Esophagus (tissue), 2 donors: ENCODE results near the gene TMEM151A. TPM values are rescaled to one million over a fixed set of nuclear protein-coding genes. Genes with fewer than 3 reads are reported as not detected.

Experiments
- H3K27ac ChIP-seq, 2 donors: one replicate each; pipeline ENCODE4 v1.5.1; 2013; ENCODE audit warnings: low read depth in 2 of 2, mild to moderate bottlenecking in 2 of 2, inconsistent platforms in 1 of 2, low read length in 1 of 2, moderate library complexity in 1 of 2
- H3K27me3 ChIP-seq, 2 donors: one replicate each; pipeline ENCODE4 v1.6.1; 2013; ENCODE audit warnings: low read length in 2 of 2, control low read depth in 1 of 2, mild to moderate bottlenecking in 1 of 2; ENCODE audit not compliant: insufficient read depth in 2 of 2, control insufficient read depth in 1 of 2
- H3K36me3 ChIP-seq, 2 donors: one replicate each; pipeline ENCODE4 v1.6.1; 2013; ENCODE audit warnings: low read length in 1 of 2; ENCODE audit not compliant: control insufficient read depth in 2 of 2, insufficient read depth in 2 of 2
- H3K4me1 ChIP-seq, 2 donors: one replicate each; pipeline ENCODE4 v1.6.1; 2013; ENCODE audit warnings: low read length in 1 of 2; ENCODE audit not compliant: control insufficient read depth in 2 of 2, insufficient read depth in 2 of 2
- H3K4me3 ChIP-seq, 2 donors: one replicate each; pipeline ENCODE4 v1.5.1; 2013; ENCODE audit warnings: low read length in 2 of 2, mild to moderate bottlenecking in 2 of 2, low read depth in 1 of 2, moderate library complexity in 1 of 2
- H3K9me3 ChIP-seq, 2 donors: one replicate each; pipeline ENCODE4 v1.6.1; 2013; ENCODE audit warnings: mild to moderate bottlenecking in 2 of 2, low read depth in 1 of 2, low read length in 1 of 2, moderate library complexity in 1 of 2; ENCODE audit not compliant: control insufficient read depth in 2 of 2, insufficient read depth in 1 of 2
- WGBS, 2 donors: extraction: QIAGEN DNeasy Blood & Tissue Kit; methylation state at CpG; one replicate each; pipeline ENCODE4 v1.1.7; 2013; 5-methylcytosine and 5-hydroxymethylcytosine counted together
- polyA plus RNA-seq, 2 donors: library from polyadenylated mRNA; stranded (reverse); fragments of 200-250 nt; gene quantifications; one replicate each; pipeline ENCODE4 v1.2.3, GENCODE V29; 2013
- donor health status: healthy with polysubstance abuse.
- donor health status: Bipolar disorder and iron deficiency.

Gene TMEM151A
- polyA plus RNA-seq, 2 donors: 0.01 to 0.04 TPM

DNA sequence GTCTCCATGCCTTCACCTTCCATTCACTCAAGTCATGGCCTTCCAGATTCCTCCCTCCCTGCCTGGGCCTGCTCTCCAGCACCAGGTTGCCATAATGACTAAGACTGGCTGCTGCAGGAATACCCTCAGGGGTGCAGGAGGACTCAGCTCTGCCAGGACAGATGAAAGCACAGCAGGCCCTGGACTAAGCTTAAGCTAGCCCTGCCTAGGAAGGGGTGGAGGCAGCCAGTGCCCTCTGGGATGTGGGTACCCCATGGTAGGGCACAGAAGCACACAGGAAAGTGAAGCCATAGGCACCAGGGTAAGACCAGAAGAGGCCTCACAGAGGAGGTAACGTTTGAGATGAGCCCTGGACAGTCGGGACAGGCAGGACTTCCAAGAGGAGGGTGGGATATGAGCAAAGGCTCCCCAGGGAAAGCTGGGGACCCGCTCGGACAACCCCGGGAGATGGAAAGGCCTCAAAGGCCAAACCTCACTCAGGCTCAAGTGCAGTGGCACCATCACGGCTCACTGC is 47.5 kb downstream of the TMEM151A start:
- Histone ChIP-seq H3K9me3 (no peaks in the 10 kb centered on the region), H3K36me3 (peaks cover 0 to 38% of the 10 kb centered on the region in 2 donors), H3K4me1 (peaks cover 5 to 42% of the 10 kb centered on the region in 2 donors), H3K27me3 (no peaks in the 10 kb centered on the region), H3K27ac (peak overlapping the region; percentile 68 to 76), H3K4me3 (no peak overlapping the region)
- WGBS, 2 donors: 52 to 68% methylated on average over 6 of the region's 6 CpGs

DNA sequence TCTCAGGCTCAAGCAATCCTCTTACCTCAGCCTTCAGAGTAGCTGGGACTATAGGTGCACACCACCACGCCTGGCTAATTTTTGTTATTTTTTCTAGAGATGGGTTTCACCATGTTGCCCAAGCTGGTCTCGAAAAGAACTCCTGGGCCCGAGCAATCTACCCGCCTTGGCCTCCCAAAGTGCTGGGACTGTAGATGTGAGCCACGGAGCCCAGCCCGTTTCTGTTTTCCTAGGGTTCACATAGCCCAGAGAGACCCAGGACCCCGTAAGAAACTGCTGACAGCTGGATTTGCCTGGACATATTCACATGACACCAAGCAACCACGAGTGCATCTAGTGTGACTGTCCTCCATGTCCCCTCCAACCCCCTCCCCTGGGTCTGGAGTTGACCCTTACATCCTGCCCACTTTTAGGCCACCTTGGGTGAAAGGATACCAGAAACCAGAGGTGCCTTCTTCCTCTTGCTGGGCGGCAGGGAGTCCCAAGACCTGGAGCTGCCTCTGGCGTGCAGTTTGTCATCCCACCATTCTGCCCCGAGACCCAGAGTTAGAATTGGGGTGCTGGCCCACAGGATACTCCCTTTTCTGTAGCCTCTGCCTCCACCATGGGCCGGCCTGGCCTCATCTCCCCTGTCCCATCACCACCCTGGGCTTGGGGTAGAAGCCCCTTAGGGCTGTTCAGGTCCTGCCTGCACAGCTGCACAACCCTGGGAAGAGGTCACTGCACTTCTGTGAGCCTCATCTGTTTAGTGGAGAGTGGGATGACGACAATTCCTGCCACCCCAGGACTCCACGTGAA is 48.2 kb downstream of the TMEM151A start:
- H3K27me3 ChIP-seq: no peaks in the 10 kb centered on the region
- H3K4me3 ChIP-seq: no peak overlapping the region
- H3K27ac ChIP-seq: peak overlapping the region in 1 of 2 donors; percentile 68
- 74 to 79% methylated on average over 14 of the region's 14 CpGs for WGBS, 2 donors
- H3K4me1 ChIP-seq: peaks cover 5 to 36% of the 10 kb centered on the region in 2 donors
- no peaks in the 10 kb centered on the region for H3K9me3 ChIP-seq
- peaks cover 0 to 33% of the 10 kb centered on the region in 2 donors for H3K36me3 ChIP-seq

DNA sequence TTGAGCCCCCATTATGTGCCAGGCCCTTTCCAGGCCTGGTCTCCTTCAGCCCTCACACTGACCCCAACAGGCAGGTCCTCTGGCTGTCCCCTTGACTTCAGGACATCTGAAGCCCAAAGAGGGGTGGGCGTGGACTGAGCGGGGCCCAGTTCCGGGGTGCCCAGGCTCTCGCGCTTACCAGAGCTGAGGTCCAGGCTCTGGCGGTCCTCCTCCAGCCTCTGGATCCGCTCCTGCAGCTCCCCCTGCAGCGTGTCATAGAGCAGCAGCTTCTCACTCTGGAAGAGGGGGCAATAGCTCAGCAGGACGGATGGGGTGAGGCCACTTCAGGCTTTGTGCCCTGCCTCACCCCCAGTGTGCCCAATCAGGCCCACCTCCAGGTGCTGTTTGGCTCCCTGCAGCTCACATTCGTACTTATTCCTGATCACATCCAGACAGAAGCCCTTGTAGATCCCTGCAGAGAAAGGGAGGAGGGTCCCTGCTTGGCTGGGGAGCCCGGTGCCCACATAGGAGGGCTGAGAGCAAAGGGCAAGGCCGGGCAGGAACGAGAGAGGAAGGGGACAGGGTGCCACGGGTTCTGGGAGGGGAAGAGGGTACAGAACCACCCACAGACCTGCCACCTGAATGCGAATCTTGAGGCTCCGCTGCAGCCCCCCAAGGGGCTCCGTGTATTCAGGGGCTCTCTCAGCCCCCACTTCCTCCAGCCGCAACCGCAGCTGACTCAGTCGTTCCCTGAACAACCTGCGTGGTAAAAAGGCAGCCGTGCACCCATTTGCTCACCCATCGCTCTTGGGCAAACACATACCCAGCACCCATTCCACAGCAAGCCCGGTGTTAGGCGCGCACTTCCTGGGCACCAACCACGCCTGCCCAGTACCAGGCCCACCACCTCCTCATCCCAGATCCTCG is 49.2 kb downstream of the TMEM151A start:
- peaks cover 0 to 33% of the 10 kb centered on the region in 2 donors for H3K36me3 ChIP-seq

DNA sequence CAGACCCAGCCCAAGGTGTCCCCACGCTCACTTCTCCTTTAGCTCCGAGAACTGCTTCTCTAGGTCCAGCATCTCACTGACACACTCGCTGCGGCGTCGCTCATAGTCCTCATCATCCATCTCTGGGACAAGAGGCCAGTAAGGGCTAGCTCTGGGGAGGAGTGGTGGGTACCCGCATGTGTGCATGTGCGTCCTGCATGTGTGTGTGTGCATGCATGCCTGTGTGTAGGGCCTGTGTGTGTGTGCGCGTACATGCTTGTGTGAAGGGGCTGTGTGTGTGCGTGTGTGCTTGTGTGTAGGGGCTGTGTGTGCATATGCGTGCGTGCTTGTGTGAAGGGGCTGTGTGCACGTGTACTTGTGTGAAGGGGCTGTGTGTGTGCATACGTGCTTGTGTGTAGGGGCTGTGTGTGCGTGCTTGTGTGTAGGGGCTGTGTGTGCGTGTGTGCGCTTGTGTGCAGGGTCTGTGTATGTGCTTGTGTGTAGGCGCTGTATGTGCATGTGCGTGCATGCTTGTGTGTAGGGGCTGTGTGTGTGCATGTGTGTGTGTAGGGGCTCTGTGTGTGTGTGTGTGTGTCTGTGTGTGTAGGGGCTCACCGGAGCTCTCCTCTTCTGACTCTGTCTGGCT is 49.9 kb downstream of the TMEM151A start:
- no peaks in the 10 kb centered on the region for H3K27me3 ChIP-seq
- peaks cover 0 to 33% of the 10 kb centered on the region in 2 donors for H3K36me3 ChIP-seq
- H3K9me3 ChIP-seq: no peaks in the 10 kb centered on the region
- WGBS, 2 donors: 93 to 94% methylated on average over 21 of the region's 21 CpGs
- H3K4me3 ChIP-seq: no peak overlapping the region
- H3K27ac ChIP-seq: no peak overlapping the region
- H3K4me1 ChIP-seq: peaks cover 4 to 30% of the 10 kb centered on the region in 2 donors

More for the DNA sequence above, 49.2 kb downstream of the TMEM151A start:
- Histone ChIP-seq H3K4me3 (no peak overlapping the region), H3K27ac (no peak overlapping the region), H3K27me3 (no peaks in the 10 kb centered on the region), H3K4me1 (peaks cover 4 to 30% of the 10 kb centered on the region in 2 donors), H3K9me3 (no peaks in the 10 kb centered on the region)
- WGBS, 2 donors: 91% methylated on average over 28 of the region's 28 CpGs

DNA sequence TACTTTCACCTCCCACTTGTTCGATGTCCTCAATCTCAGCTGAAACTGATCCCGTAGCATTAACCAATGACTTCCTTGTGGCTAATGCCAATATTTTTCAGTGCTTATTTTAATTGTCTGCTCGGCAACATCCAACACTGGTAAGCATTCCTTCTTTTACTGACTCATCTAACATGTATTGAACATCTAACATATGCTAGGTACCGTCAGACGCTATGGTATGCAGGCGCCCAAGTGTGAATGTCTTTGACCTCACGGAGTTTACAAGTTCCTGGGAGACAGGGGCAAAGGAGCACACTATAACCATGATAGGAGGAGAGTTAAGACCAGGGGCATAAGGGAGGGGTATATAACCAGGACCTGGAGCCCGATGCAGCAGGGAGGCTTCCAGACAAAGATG is 51.5 kb downstream of the TMEM151A start:
- H3K4me1 ChIP-seq: peaks cover 7 to 27% of the 10 kb centered on the region in 2 donors
- H3K27ac ChIP-seq: no peak overlapping the region
- H3K9me3 ChIP-seq: no peaks in the 10 kb centered on the region
- H3K27me3 ChIP-seq: no peaks in the 10 kb centered on the region
- H3K4me3 ChIP-seq: no peak overlapping the region
- 84 to 86% methylated on average over 8 of the region's 8 CpGs for WGBS, 2 donors
- peaks cover 0 to 28% of the 10 kb centered on the region in 2 donors for H3K36me3 ChIP-seq

DNA sequence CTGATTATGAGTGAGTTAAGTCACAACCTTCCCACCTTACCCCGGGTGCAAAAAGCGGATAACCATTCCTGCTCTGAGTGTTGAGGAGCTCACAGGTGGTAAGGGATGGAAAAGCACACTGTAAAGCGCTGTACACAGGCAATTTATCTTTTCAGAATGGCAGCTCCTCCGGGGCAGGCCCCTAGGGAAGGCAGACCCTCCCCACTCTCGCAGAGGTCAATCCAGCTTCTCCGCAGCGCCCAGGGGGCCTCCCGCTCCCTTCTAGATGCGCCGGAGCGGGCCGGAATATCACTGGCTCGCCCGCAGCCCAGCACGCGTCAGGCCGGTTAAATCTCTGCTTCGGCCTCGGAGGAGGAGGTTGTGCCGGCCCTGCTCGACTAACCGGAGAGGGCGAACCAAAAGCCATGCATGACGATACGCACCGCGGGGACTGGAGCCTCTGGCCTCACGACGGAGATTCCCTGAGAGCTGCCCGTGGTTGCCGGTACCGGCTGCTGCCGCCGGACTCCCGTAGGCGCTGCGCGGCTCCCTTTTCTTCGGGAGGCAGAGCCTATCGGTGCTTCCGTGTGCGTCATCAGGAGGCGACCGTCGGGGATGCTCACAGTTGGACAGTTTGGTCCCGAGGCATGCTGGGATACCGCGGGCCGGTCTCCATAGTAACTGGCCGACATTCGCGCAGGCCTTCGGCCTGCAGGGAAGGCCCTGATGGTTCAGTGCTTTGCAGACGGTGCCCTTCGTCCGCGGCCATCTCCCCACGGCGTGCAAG is 53.0 kb downstream of the TMEM151A start, which contains the start of gene BRMS1:
BRMS1 (minus strand) TSS at position 555 of the 766 bp plus-strand sequence. CDS start 2,870 bp downstream, outside the sequence.
- Histone ChIP-seq H3K9me3 (no peaks in the 10 kb centered on the region), H3K36me3 (peaks cover 0 to 22% of the 10 kb centered on the region in 2 donors), H3K27me3 (no peaks in the 10 kb centered on the region), H3K27ac (peak within 1 kb of the TSS; percentile 71 to 77), H3K4me3 (peak within 1 kb of the TSS; percentile 77 to 87), H3K4me1 (peaks cover 3 to 18% of the 10 kb centered on the region in 2 donors)
- WGBS, 2 donors: 0% methylated on average over 51 to 59 of the region's 59 CpGs

DNA sequence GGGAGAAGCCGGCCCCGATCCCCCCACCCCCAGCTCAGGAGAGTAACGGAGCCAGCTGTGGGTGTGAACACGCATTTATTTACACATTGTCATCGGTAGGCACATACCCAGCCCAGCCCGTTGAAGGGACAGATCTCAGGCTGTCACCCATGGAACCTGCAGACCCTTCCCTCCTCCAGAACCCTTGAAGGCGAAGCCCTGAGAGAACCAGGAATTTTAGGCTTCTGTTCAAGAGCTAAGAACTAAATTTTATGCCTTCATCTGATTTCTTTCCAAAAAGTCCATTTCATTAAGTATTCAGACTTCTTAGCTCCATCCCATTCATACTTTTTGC is 53.6 kb downstream of the TMEM151A start:
- Histone ChIP-seq H3K9me3 (no peaks in the 10 kb centered on the region), H3K27me3 (no peaks in the 10 kb centered on the region), H3K27ac (peak overlapping the region; percentile 53 to 71), H3K36me3 (peaks cover 0 to 17% of the 10 kb centered on the region in 2 donors), H3K4me3 (peak overlapping the region; percentile 77 to 87), H3K4me1 (peaks cover 3 to 18% of the 10 kb centered on the region in 2 donors)
- 3% methylated on average over 7 of the region's 7 CpGs for WGBS, 2 donors
